HS-5 (cell line): ENCODE measurements around the gene OGT.
"Not testable (repeated sequence)": the region's sequence is repeated elsewhere in the genome, so short reads cannot be mapped to it uniquely, and the experiment has no call there.

Experiments
- DNase-seq: peaks from one replicate; pipeline ENCODE4 v3.0.0-alpha.2; 2012; ENCODE audit warnings: low read depth

Gene OGT

DNA sequence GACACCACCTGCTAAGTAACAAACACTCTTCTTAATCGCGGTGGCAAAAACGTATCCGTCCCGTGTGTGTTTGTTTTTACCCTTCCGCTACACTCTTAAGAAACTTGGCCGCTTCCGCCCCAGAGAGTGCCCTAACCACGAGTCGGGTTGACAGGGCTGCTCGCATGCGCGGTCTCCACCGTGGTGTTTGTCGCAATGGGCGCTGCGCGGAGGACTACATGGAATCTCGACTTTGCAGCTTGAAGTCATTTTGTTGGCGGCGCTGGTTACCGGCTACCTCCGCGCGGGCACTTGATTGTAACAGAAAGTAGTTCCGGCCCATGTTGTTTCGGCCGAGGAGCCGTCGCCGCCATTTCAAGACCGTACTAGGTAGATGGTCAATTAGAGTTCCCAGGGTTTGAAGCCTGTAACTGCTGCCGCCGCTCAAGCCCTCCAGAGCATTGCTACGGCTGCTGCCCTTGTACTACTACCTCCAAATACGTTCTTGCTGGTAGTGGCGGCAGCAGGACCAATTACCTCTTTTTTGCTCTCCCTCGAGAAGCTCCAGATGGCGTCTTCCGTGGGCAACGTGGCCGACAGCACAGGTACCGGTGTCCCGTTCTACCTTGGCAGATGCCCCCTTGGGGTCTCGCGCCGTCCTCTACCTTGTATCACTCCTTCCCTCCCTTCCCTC, at the start of gene OGT:
OGT (plus strand) TSS at position 352 of the 673 bp plus-strand sequence; CDS start at position 548, 196 bp downstream.
- peak; percentile 78 for DNase-seq

DNA sequence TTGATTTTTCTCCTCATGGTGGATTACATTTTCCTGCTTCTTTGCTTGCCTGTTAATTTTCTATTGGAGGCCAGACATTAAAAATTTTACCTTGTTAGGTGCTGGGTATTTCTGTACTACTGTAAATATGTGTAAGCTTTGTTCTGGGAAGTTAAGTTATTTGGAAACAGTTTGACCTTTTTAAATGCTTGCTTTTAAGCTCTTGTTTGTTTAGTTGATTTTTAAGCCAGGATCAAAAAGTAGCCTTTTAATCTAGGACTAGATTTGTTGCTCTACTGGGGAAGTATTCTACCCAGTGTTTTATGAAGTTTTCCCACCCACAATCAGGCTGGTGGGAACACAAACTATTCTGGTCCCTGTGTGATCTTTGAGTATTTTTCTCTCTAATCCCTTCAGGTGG, 45.1 kb upstream of the OGT start:
- no peak for DNase-seq

DNA sequence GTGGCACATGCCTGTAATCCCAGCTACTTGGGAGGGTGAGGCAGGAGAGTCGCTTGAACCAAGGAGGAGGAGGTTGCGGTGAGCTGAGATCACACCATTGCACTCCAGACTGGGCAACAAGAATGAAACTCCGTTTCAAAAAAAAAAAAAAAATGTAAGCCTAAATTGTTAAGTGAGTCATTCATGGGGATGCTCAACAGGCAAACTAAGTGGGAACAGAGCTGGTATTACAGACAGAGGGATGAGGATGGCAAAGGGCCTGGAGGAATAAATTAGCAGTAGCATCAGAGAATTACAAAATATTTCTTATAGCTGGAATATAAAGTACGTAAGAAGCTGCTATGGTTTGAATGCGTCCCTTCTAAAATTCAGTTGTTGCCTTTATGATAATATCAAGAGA, 43.4 kb upstream of the OGT start:
- DNase-seq: no peak

DNA sequence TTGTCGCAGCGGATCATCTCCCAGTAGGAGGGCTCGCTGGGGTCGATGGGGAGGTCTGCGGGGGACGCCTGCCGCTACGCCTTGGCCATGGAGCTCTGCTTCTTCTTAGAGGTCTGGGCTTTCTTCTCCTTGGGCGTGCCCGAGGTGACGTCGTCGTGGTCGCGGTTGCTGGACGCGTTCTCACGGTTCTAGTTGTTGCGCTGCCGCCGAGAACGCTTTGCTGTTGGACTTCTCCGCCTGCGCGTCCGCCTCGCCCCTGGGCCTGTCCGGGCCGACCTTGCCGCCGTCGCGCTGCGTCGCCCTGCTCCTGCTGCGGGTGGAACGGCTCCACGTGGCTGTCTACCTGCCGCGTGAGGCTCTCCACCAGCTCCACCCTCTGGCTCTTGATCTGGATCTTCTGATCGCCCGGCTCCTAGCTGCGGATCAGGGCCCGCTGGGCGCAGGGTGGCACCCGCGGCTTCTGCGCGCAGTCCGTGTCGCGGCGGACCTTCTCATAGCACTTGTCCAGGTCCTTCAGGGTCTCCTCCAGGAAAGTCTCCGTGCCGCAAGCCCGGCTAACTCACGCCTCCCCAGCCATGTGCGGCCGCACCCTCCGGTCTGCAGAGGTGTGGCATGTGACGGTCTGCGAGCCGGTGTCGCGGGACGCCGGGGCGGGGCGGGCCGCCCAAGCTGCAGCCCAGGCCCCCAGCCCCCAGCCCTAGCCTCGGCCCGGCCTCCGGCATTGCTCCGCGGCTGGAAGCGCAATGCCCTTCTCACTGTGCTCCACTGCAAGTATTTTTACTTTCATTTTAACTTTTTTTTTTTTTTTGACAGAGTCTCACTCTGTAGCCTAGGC, 40.5 kb upstream of the OGT start:
- DNase-seq: no peak

DNA sequence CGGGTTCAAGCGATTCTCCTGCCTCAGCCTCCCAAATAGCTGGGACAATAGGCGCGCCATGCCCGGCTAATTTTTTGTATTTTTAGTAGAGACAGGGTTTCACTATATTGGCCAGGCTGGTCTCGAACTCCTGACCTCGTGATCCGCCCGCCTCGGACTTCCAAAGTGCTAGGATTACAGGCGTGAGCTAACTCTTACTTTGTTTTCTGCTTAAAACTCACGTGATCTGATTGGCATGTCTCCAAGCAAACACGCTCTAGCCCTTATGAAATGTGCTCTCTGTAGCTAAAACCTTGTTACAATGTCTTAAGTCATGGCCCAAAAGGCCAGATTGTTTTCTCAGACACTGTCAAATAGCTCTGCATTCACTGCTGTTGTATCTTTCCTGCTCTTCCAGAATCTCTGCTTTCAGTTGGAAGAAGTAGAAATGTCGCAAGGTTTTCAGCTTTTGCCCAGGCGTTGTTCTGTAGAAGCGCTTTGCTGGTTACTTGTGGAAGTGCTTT, 39.7 kb upstream of the OGT start:
- DNase-seq: no peak

DNA sequence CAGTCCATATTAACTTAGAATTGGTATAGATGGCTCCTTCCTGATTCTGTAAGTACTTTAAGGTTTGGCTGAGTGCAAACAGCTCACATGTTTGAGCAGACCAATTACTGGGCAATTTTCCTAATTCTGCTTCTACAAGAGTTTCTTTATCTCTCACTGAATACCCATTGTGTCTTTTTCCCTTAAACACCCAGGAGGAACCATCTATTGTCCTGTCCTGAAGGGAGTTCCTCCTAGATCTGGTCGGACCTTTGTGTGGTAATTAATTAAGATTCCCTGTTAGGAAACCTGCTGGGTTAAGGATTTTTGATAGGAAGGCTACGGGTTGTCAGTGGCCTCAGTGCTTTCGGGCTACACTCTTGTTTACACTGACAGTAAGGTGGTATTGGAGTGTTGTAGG, 36.9 kb upstream of the OGT start:
- DNase-seq: not testable (repeated sequence)

DNA sequence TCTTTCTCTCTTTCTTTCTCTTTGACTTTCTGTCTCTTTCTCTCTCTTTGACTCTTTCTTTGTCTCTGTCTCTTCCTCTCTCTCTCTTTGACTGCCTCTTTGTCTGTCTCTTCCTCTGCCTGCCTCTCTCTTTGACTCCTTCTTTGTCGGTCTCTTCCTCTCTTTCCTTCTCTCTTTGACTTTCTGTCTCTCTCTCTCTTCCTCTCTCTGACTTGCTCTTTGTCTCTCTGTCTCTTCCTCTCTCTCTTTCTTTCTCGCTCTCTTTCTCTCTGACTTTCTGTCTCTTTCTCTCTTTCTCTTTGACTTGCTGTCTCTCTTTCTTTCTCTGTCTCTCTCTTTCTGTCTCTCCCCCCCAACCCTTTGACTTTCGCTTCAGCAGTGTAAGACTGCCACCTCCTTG, 36.4 kb upstream of the OGT start:
- no peak for DNase-seq

DNA sequence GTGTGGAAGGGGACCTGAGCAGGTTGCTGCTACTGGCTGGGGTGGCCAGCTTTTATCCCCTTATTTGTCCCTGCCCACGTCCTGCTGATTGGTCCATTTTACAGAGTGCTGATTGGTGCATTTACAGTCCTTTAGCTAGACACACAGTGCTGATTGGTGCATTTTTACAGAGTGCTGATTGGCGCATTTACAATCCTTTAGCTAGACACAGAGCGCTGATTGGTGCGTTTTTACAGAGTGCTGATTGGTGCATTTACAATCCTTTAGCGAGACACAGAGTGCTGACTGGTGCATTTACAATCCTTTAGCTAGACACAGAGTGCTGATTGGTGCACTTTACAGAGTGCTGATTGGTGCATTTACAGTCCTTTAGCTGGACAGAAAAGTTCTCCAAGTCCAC, 30.8 kb upstream of the OGT start:
- not testable (repeated sequence) for DNase-seq

DNA sequence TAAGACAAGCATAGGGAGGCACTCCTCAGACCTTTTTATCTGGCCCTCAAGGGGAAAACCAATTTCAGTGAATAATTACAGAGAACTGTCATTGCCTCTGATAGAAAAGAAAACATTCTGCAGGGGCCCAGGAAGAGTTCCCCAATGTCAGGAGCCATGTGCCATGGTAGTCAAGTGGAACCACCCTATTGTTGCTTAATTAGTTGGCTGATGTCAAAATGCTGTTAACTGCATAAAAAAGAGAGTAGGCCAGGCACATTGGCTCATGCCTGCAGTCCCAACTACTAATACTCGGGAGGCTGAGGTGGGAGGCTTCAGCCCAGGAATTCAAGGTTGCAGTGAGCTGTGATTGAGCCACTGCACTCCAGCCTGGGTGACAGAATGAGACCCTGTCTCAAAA, 28.6 kb upstream of the OGT start:
- no peak for DNase-seq

DNA sequence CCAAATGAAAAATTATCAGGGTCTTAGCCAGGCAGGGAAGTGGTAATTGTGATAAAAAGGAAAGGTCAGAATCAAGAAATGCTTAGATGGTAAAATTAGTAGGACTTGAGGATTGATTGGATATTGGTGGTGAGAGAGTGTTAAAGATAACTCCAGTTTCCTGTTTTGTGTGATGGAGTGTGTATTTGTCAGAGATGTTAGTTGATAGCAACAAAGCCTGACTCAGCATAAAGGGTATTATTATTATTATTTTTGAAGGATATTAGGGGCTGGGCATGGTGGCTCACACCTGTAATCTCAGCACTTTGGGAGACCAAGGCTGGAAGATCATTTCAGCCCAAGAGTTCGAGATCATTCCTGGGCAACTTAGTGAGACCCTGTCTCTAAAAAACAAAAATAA, 23.6 kb upstream of the OGT start:
- no peak for DNase-seq

DNA sequence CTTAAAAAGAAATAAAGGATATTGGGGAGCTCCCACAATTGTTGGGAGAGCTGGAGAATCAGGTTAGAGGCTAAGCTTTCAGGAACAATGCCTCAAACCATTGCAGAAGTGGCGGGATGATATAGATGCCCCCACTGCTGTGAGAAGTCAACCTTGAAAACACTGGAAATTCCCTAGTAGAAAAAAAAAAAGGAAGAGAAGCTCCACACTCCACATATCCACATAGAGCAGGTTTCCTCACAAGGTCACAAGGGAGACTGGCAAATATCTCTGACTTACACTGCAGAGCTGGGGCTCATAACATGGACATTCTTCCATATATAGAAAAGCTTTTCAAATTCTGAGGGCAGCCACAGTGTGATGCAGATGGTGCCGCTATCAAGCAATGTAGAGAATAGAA, 22.7 kb upstream of the OGT start:
- DNase-seq: no peak

DNA sequence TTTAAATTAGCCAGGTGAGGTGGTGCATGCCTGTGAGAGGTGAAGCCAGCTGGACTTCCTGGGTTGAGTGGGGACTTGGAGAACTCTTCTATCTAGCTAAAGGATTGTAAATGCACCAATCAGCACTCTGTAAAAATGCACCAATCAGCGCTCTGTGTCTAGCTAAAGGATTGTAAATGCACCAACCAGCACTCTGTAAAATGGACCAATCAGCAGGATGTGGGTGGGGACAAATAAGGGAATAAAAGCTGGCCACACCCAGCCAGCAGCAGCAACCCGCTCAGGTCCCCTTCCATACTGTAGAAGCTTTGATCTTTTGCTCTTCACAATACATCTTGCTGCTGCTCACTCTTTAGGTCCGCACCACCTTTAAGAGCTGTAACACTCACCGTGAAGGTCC, 19.2 kb upstream of the OGT start:
- not testable (repeated sequence) for DNase-seq

DNA sequence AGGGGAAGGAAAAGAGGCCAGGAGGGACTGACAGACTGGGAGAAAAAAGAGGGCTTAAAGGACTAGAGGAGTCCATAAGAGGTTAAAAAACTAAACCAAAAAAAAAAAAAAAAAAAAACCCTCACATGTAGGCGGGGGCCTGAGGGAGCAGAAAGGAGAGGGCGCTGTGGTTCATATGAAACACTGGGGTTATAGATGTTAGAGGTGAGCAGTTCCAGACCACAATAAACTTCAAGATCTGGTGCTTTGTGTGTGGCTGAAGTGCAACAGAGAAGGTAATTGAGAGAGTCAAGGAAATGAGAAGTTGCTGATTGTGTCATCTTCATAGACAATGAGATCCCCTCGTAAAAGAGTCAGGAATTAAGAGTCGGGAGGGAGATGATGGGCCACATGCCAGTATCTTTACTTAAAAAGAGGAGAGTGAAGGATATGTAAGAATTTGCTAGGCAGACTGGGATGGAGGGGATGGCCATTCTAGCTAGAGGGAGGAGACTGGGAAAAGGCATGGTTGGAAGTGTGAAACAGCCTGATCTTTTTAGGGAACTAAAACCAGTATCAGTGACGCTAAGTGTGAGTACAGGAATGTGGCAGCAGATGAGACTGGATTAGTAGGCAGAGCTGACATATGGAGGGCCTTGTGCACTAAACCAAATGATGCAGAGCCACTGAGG, 18.4 kb upstream of the OGT start:
- DNase-seq: no peak

DNA sequence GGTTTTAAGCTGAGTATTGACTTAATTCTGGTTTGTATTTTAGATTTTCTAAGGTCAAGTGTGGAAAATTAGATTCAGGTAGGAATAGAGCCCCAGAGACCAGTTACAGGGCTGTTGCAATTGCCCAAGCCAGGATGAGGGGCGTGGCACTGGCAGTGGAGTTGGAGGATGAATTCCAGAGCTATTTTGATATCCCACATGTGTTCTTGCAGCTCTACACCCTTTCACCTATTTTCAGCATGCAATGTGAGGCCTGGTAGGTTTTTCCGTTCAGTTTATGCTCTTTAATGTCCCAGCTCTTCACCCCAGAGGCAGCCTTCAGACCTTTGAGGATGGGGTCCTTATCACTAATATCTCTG, 17.9 kb upstream of the OGT start:
- no peak for DNase-seq

DNA sequence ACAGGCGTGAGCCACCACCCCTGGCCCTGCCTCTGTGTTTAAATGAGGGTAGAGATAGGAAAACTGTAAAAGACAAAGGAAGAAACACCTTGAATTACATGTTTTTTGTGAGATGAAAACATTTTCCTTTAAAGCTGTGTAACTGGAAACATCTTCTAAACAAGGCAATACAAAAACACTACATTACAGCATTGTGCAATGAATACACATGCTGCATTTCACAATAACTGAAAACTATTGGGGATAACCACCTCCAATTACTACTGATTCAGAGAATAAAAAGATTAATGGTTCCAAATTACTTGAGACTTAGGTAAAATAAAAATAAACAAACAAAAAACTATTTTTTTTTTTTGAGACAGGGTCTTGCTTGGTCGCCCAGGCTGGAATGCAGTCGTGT, 7.6 kb upstream of the OGT start:
- no peak for DNase-seq

DNA sequence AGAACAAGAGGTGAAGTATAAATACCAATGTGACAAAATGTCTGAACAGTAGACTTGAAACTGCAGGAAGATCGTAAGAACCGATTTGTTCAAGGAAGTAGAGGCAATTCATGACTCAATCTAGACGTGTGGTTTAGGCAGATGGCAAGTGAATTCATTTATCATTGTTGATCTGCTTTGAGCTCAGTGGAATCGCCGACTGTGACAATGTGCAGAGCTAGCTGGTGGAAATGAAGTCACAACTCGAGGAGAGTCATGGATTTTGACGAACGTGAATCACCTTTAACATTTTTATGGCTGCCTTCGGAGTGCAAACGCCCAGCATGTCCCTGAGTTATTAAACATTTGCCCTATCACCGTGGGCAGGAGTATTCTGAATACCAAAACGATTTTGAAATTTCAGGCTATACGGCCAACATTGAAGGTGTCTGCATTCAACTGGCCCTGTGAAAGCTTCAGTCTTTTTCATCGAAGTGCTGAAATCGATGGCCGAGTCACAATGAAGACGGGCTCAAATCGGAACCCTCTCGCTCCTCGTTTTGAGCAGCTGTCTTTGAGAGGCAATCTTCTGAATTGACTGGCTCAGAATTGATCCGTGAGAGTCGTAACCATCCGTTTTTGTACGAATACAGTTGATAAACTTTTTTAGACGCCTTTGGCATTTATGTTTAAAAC, 689 bp upstream of the OGT start:
- no peak for DNase-seq

DNA sequence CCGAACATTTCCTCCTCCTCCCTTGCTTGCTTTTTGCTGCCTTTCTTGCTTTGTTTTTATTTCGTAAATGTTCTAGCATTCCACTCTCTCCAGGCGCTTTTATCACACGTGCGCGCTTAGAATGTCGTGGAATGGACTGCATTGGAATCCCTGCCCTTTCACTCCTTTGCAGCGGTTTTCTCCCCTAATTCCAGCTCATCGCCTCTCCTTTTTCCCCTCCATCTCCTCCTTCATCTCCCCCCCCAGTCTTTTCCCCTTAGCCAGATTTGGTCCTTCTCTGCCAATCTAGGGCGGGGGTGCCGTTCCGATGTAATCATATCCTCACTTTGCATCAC, 579 bp downstream of the OGT start:
- DNase-seq: no peak

DNA sequence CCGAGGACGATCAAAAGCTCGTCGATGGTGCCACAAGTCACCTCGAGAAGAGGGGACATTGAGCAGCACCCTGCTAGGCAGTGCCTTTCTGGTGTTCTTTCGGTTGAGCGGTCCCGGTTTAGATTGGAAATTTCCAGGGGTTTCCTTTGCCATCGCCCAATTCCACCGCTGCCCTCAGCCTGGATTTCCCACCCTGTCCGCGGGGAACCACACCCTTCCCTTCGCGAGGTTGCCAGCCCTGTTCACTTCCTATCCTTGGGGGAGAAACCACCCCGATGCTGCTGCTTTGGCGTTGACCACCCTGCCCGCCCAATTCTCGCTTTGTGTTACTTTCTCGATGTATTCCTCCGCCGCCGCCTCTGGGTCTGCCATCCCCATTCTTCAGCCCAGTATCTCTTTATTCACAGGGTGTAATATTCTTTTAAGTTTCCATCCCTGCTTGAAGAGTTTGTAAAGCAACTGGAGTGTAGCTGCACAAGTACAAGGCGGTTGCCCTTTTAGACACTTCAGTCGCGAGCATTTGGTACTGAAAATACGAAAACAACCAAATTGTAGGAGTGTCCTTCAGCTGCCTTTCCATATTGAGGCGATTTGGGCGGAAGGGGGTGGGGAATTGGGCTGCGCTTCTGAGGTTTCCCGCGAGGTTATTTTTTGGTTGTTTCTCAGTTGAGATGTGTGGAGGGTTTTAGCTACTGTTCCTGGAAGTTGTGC, 1.1 kb downstream of the OGT start:
- no peak for DNase-seq

DNA sequence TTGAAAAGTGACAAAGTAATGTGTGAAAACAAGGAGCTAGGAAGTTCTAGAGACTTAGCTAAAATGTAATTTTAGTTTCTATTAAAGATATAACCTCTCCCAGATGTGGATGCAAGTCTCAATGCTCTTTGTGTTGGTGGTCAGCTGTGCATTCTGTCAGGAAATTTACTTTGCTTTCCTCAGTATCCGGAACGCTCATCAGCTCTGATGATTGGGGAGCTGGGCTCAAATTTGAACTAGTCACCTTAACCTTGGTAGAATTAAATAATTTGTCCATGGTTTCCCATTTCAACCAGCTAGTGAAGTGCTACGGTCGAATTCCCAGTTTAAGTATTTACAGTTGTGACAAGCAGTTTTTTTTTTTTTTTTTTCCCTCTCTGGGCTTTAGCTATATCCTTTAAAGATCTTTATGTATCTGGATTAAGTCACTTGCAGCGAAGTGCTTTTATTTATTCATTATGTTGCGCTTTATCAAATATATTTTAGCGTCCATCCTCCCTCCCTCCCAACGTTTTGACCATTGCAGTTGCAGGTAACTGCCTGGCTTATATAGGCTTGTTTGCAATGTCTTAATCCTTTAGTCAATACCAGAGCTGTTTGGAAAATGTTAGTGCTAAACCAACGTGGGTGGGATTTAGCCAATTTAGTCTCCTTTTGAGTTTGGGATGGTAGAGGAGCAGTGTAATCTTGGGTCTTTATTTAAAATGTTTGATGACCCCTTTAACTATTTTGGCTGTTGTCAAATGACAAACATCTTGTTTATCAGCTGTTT, 2.1 kb downstream of the OGT start:
- no peak for DNase-seq

DNA sequence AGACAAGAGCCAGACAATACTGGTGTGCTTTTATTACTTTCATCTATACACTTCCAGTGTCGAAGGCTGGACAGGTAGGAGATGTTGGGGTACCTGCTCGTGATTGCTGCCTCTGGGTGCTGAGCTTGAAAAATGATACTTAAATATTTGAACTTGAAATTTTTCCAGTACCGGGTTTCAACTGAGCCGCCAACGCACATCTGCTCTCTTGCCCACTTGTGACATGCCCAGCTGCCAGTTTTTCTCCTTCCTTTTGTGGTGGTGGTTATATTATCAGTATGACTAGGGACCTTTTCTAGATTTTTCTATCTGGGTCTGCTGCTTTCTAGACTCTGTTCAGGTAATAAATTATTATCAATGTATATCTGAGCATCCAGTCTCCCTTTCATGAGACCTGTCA, 3.4 kb downstream of the OGT start:
- no peak for DNase-seq

DNA sequence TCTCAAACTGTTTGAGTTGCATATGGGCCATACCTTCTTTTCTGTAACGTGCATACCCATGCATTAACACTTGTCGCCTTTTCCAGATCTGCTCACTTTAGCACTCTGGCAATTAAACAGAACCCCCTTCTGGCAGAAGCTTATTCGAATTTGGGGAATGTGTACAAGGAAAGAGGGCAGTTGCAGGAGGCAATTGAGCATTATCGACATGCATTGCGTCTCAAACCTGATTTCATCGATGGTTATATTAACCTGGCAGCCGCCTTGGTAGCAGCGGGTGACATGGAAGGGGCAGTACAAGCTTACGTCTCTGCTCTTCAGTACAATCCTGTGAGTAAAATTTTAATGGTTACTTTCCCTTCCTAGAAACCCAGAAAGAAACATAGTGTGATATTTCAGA, 4.8 kb downstream of the OGT start:
- no peak for DNase-seq
